ENCODE results near the gene UNK. TPM values are rescaled to one million over a fixed set of nuclear protein-coding genes. Genes with fewer than 3 reads are reported as not detected.

The UNK gene
- total and polyA plus RNA-seq, 4 donors = 8.8 to 34.1 (median 25.3) TPM

GRCh38 chr17:75742337-75742736, 42.3 kb upstream of the UNK start:
- Histone ChIP-seq H3K9me3 (ENCODE audit: control insufficient read depth, low read length) (no peaks in the 10 kb centered on the region), H3K27me3 (ENCODE audit: control insufficient read depth in 1 of 2, insufficient read depth in 2 of 2, low read length in 1 of 2) (no peaks in the 10 kb centered on the region), H3K4me3 (ENCODE audit: low read length in 2 of 2) (no peak overlapping the region), H3K36me3 (ENCODE audit: control insufficient read depth in 1 of 2, insufficient read depth in 2 of 2, low read length in 1 of 2) (no peaks in the 10 kb centered on the region), H3K27ac (ENCODE audit: low read depth in 1 of 2, low read length in 2 of 2) (no peak overlapping the region), H3K4me1 (ENCODE audit: control insufficient read depth in 1 of 2, insufficient read depth in 2 of 2, low read length in 2 of 2) (no peaks in the 10 kb centered on the region)
- ATAC-seq (ENCODE audit: low FRiP score) (peak; percentile 23), DNase-seq (peak in 1 of 2 donors; percentile 46)
- intact Hi-C loops (cut with DNase I) = no loop called here
- WGBS, 2 donors = 88 to 94% methylated on average over 23 to 25 of the region's 25 CpGs

- 91 to 94% methylated on average over 24 to 25 of the region's 25 CpGs for WGBS, 2 donors
- intact Hi-C loops (cut with DNase I) = no loop called here
- no peak for ATAC-seq (ENCODE audit: low FRiP score)
These were observed 40.9 kb upstream of the UNK start for GRCh38 chr17:75743625-75744206.

GRCh38 chr17:75748706-75749105, 35.9 kb upstream of the UNK start:
- Histone ChIP-seq H3K27me3 (ENCODE audit: control insufficient read depth in 1 of 2, insufficient read depth in 2 of 2, low read length in 1 of 2) (no peaks in the 10 kb centered on the region), H3K9me3 (ENCODE audit: control insufficient read depth, low read length) (no peaks in the 10 kb centered on the region), H3K27ac (ENCODE audit: low read depth in 1 of 2, low read length in 2 of 2) (no peak overlapping the region), H3K36me3 (ENCODE audit: control insufficient read depth in 1 of 2, insufficient read depth in 2 of 2, low read length in 1 of 2) (no peaks in the 10 kb centered on the region), H3K4me1 (ENCODE audit: control insufficient read depth in 1 of 2, insufficient read depth in 2 of 2, low read length in 2 of 2) (no peaks in the 10 kb centered on the region), H3K4me3 (ENCODE audit: low read length in 2 of 2) (no peak overlapping the region)
- intact Hi-C loops (cut with DNase I) = loop anchor here (2.0 to 5.0 kb wide), 4 partner anchors 51 to 321 kb away; partner anchors contain the start of gene SMIM5 (in 2 of the 2)
- no peak for DNase-seq
- 79 to 80% methylated on average over 9 of the region's 9 CpGs for WGBS, 2 donors
- no peak for ATAC-seq (ENCODE audit: low FRiP score)

More at GRCh38 chr17:75743625-75744206, 40.9 kb upstream of the UNK start:
- DNase-seq = no peak
- no peak overlapping the region for H3K27ac ChIP-seq (ENCODE audit: low read depth in 1 of 2, low read length in 2 of 2)
- H3K27me3 ChIP-seq (ENCODE audit: control insufficient read depth in 1 of 2, insufficient read depth in 2 of 2, low read length in 1 of 2) = no peaks in the 10 kb centered on the region
- no peak overlapping the region for H3K4me3 ChIP-seq (ENCODE audit: low read length in 2 of 2)
- no peaks in the 10 kb centered on the region for H3K36me3 ChIP-seq (ENCODE audit: control insufficient read depth in 1 of 2, insufficient read depth in 2 of 2, low read length in 1 of 2)
- H3K4me1 ChIP-seq (ENCODE audit: control insufficient read depth in 1 of 2, insufficient read depth in 2 of 2, low read length in 2 of 2) = no peaks in the 10 kb centered on the region
- H3K9me3 ChIP-seq (ENCODE audit: control insufficient read depth, low read length) = no peaks in the 10 kb centered on the region

GRCh38 chr17:75749545-75750389, 34.8 kb upstream of the UNK start:
- Histone ChIP-seq H3K36me3 (ENCODE audit: control insufficient read depth in 1 of 2, insufficient read depth in 2 of 2, low read length in 1 of 2) (no peaks in the 10 kb centered on the region), H3K9me3 (ENCODE audit: control insufficient read depth, low read length) (no peaks in the 10 kb centered on the region), H3K27me3 (ENCODE audit: control insufficient read depth in 1 of 2, insufficient read depth in 2 of 2, low read length in 1 of 2) (no peaks in the 10 kb centered on the region), H3K4me3 (ENCODE audit: low read length in 2 of 2) (no peak overlapping the region), H3K27ac (ENCODE audit: low read depth in 1 of 2, low read length in 2 of 2) (no peak overlapping the region), H3K4me1 (ENCODE audit: control insufficient read depth in 1 of 2, insufficient read depth in 2 of 2, low read length in 2 of 2) (no peaks in the 10 kb centered on the region)
- peak; percentile 91 to 97 for DNase-seq
- intact Hi-C loops (cut with DNase I) = loop anchor here (2.0 to 5.0 kb wide), 5 partner anchors 52 to 322 kb away; partner anchors contain the start of gene SMIM5 (in 2 of the 2)
- ATAC-seq (ENCODE audit: low FRiP score) = peak; percentile 82
- WGBS, 2 donors = 14 to 17% methylated on average over 20 of the region's 20 CpGs

- H3K36me3 ChIP-seq (ENCODE audit: control insufficient read depth in 1 of 2, insufficient read depth in 2 of 2, low read length in 1 of 2) = no peaks in the 10 kb centered on the region
- intact Hi-C loops (cut with DNase I) = loop anchor here in 1 of 2 donors (5.0 kb wide), 1 partner anchor 76 kb away; no protein-coding TSS in a partner anchor
- ATAC-seq (ENCODE audit: low FRiP score) (no peak), DNase-seq (peak in 1 of 2 donors; percentile 63)
- no peaks in the 10 kb centered on the region for H3K9me3 ChIP-seq (ENCODE audit: control insufficient read depth, low read length)
- no peak overlapping the region for H3K4me3 ChIP-seq (ENCODE audit: low read length in 2 of 2)
- no peak overlapping the region for H3K27ac ChIP-seq (ENCODE audit: low read depth in 1 of 2, low read length in 2 of 2)
- no peaks in the 10 kb centered on the region for H3K27me3 ChIP-seq (ENCODE audit: control insufficient read depth in 1 of 2, insufficient read depth in 2 of 2, low read length in 1 of 2)
- 88 to 89% methylated on average over 23 of the region's 23 CpGs for WGBS, 2 donors
- no peaks in the 10 kb centered on the region for H3K4me1 ChIP-seq (ENCODE audit: control insufficient read depth in 1 of 2, insufficient read depth in 2 of 2, low read length in 2 of 2)
These were observed 33.8 kb upstream of the UNK start for GRCh38 chr17:75750661-75751423.

GRCh38 chr17:75751676-75752404, 32.8 kb upstream of the UNK start:
- Histone ChIP-seq H3K27me3 (ENCODE audit: control insufficient read depth in 1 of 2, insufficient read depth in 2 of 2, low read length in 1 of 2) (no peaks in the 10 kb centered on the region), H3K4me1 (ENCODE audit: control insufficient read depth in 1 of 2, insufficient read depth in 2 of 2, low read length in 2 of 2) (no peaks in the 10 kb centered on the region), H3K9me3 (ENCODE audit: control insufficient read depth, low read length) (no peaks in the 10 kb centered on the region), H3K36me3 (ENCODE audit: control insufficient read depth in 1 of 2, insufficient read depth in 2 of 2, low read length in 1 of 2) (no peaks in the 10 kb centered on the region), H3K4me3 (ENCODE audit: low read length in 2 of 2) (no peak overlapping the region), H3K27ac (ENCODE audit: low read depth in 1 of 2, low read length in 2 of 2) (no peak overlapping the region)
- WGBS, 2 donors = 82 to 88% methylated on average over 24 of the region's 24 CpGs
- intact Hi-C loops (cut with DNase I) = loop anchor here in 1 of 2 donors (5.0 kb wide), 1 partner anchor 75 kb away; no protein-coding TSS in a partner anchor
- ATAC-seq (ENCODE audit: low FRiP score) (no peak), DNase-seq (peak; percentile 47 to 72)

- intact Hi-C loops (cut with DNase I) = loop anchor here in 1 of 2 donors (5.0 kb wide), 1 partner anchor 75 kb away; no protein-coding TSS in a partner anchor
- H3K27me3 ChIP-seq (ENCODE audit: control insufficient read depth in 1 of 2, insufficient read depth in 2 of 2, low read length in 1 of 2) = no peaks in the 10 kb centered on the region
- WGBS, 2 donors = 91 to 92% methylated on average over 10 of the region's 10 CpGs
- H3K4me3 ChIP-seq (ENCODE audit: low read length in 2 of 2) = no peak overlapping the region
- DNase-seq (no peak), ATAC-seq (ENCODE audit: low FRiP score) (no peak)
- H3K4me1 ChIP-seq (ENCODE audit: control insufficient read depth in 1 of 2, insufficient read depth in 2 of 2, low read length in 2 of 2) = no peaks in the 10 kb centered on the region
- H3K9me3 ChIP-seq (ENCODE audit: control insufficient read depth, low read length) = no peaks in the 10 kb centered on the region
- H3K27ac ChIP-seq (ENCODE audit: low read depth in 1 of 2, low read length in 2 of 2) = no peak overlapping the region
- no peaks in the 10 kb centered on the region for H3K36me3 ChIP-seq (ENCODE audit: control insufficient read depth in 1 of 2, insufficient read depth in 2 of 2, low read length in 1 of 2)
These were observed 32.2 kb upstream of the UNK start for GRCh38 chr17:75752405-75752709.

Data from aorta (tissue), 5 donors.